Measurements from ENCODE around the gene DDTL.
"Not testable (repeated sequence)": the region's sequence is repeated elsewhere in the genome, so short reads cannot be mapped to it uniquely, and the experiment has no call there.

Gene DDTL

GRCh38 chr22:23966568-23966967 lies at the start of gene DDTL:
TSS of gene DDTL (plus strand) at chr22:23966888. CDS start at chr22:23966915, 27 bp downstream.
- FAIRE-seq: not testable (repeated sequence)

GRCh38 chr22:23920267-23920611 lies 46.4 kb upstream of the DDTL start:
- FAIRE-seq: not testable (repeated sequence)

GRCh38 chr22:23921586-23922201 lies 45.0 kb upstream of the DDTL start:
- FAIRE-seq: not testable (repeated sequence)

- no peak for FAIRE-seq
Measured at GRCh38 chr22:23922921-23923320, 43.8 kb upstream of the DDTL start.

- FAIRE-seq: no peak
Measured at GRCh38 chr22:23925020-23925606, 41.6 kb upstream of the DDTL start.

GRCh38 chr22:23926561-23926960 lies 40.1 kb upstream of the DDTL start:
- no peak for FAIRE-seq

- FAIRE-seq: no peak
Measured at GRCh38 chr22:23938328-23939016, 28.2 kb upstream of the DDTL start.

GRCh38 chr22:23939017-23939357 lies 27.7 kb upstream of the DDTL start:
- no peak for FAIRE-seq

- not testable (repeated sequence) for FAIRE-seq
Measured at GRCh38 chr22:23940166-23940565, 26.5 kb upstream of the DDTL start.

- FAIRE-seq: not testable (repeated sequence)
Measured at GRCh38 chr22:23947391-23947790, 19.3 kb upstream of the DDTL start.

GRCh38 chr22:23949764-23950163 lies 16.9 kb upstream of the DDTL start:
- not testable (repeated sequence) for FAIRE-seq

- FAIRE-seq: not testable (repeated sequence)
Measured at GRCh38 chr22:23951383-23951782, 15.3 kb upstream of the DDTL start.

- FAIRE-seq: not testable (repeated sequence)
Measured at GRCh38 chr22:23952794-23953405, 13.8 kb upstream of the DDTL start.

GRCh38 chr22:23953485-23953884 lies 13.2 kb upstream of the DDTL start:
- not testable (repeated sequence) for FAIRE-seq

- FAIRE-seq: not testable (repeated sequence)
Measured at GRCh38 chr22:23954193-23954990, 12.3 kb upstream of the DDTL start.

GRCh38 chr22:23954991-23955305 lies 11.7 kb upstream of the DDTL start:
- FAIRE-seq: not testable (repeated sequence)

- not testable (repeated sequence) for FAIRE-seq
Measured at GRCh38 chr22:23955886-23956285, 10.8 kb upstream of the DDTL start.

- FAIRE-seq: not testable (repeated sequence)
Measured at GRCh38 chr22:23956301-23956900, 10.3 kb upstream of the DDTL start.

GRCh38 chr22:23961084-23961771 lies 5.5 kb upstream of the DDTL start, which contains the start of gene GSTT2B:
TSS of gene GSTT2B (minus strand) at chr22:23961195. CDS start at chr22:23961131, 64 bp downstream.
- FAIRE-seq: not testable (repeated sequence)

- FAIRE-seq: not testable (repeated sequence)
Measured at GRCh38 chr22:23966094-23966493, 594 bp upstream of the DDTL start.

GRCh38 chr22:23969071-23969470 lies 2.4 kb downstream of the DDTL start:
- FAIRE-seq: no peak

- no peak for FAIRE-seq
Measured at GRCh38 chr22:23970201-23970641, 3.5 kb downstream of the DDTL start.
